Measurements from ENCODE around the gene PRPS1.
"Not testable (repeated sequence)": the region's sequence is repeated elsewhere in the genome, so short reads cannot be mapped to it uniquely, and the experiment has no call there.

Gene PRPS1

GRCh38 chrX:107683931-107684330 is 55.6 kb downstream of the PRPS1 start:
- TF ChIP-seq ZFP3 (CRISPR knock-in tag; IDR thresholded peaks at IDR 0.05) (no peak), CSDC2 (CRISPR knock-in tag; IDR thresholded peaks at IDR 0.05) (no peak), CSRNP3 (CRISPR knock-in tag; IDR thresholded peaks at IDR 0.05) (no peak), OSR1 (CRISPR knock-in tag; IDR thresholded peaks at IDR 0.05) (no peak), ZNF70 (CRISPR knock-in tag; IDR thresholded peaks at IDR 0.05) (no peak), SNAI2 (CRISPR knock-in tag; IDR thresholded peaks at IDR 0.05) (no peak), PPARA (CRISPR knock-in tag; IDR thresholded peaks at IDR 0.05; ENCODE audit: borderline replicate concordance) (no peak), CREB5 (CRISPR knock-in tag; IDR thresholded peaks at IDR 0.05; ENCODE audit: low read depth) (no peak), BACH2 (CRISPR knock-in tag; IDR thresholded peaks at IDR 0.05; ENCODE audit: borderline replicate concordance) (no peak), ZFP30 (CRISPR knock-in tag; IDR thresholded peaks at IDR 0.05) (no peak), ZNF565 (CRISPR knock-in tag; conservative IDR thresholded peaks at IDR 0.05; ENCODE audit: low read depth) (no peak), RARB (CRISPR knock-in tag; IDR thresholded peaks at IDR 0.05) (no peak), TCF4 (CRISPR knock-in tag; IDR thresholded peaks at IDR 0.05; ENCODE audit: borderline replicate concordance) (no peak), ZNF8 (CRISPR knock-in tag; IDR thresholded peaks at IDR 0.05) (no peak), POU6F1 (CRISPR knock-in tag; IDR thresholded peaks at IDR 0.05; ENCODE audit: borderline replicate concordance, low read depth) (no peak), TSHZ2 (CRISPR knock-in tag; IDR thresholded peaks at IDR 0.05) (no peak)

GRCh38 chrX:107684956-107685385 is 56.7 kb downstream of the PRPS1 start:
- no peak for TF ChIP-seq RARB (CRISPR knock-in tag; IDR thresholded peaks at IDR 0.05)
- no peak for TF ChIP-seq TSHZ2 (CRISPR knock-in tag; IDR thresholded peaks at IDR 0.05)
- TF ChIP-seq TOX (CRISPR knock-in tag; IDR thresholded peaks at IDR 0.05; ENCODE audit: borderline replicate concordance) = no peak
- no peak for TF ChIP-seq PATZ1 (CRISPR knock-in tag; IDR thresholded peaks at IDR 0.05; ENCODE audit: borderline replicate concordance)
- TF ChIP-seq OSR1 (CRISPR knock-in tag; IDR thresholded peaks at IDR 0.05) = no peak
- no peak for TF ChIP-seq ZC3H10 (CRISPR knock-in tag; IDR thresholded peaks at IDR 0.05)
- ATAC-seq = no peak

More at GRCh38 chrX:107683931-107684330, 55.6 kb downstream of the PRPS1 start:
- no peak for ATAC-seq

- not testable (repeated sequence) for ATAC-seq
Measured at GRCh38 chrX:107685586-107685985, 57.3 kb downstream of the PRPS1 start.
